GM18511 (cell line): Measurements from ENCODE around the gene RNF150.
"Not testable (repeated sequence)": the region's sequence is repeated elsewhere in the genome, so short reads cannot be mapped to it uniquely, and the experiment has no call there.

Experiments
- ATAC-seq: cut with Tn5 transposase; IDR thresholded peaks from one replicate; pipeline ENCODE4 v1.9.1; 2021; ENCODE audit warnings: mild to moderate bottlenecking, moderate library complexity; ENCODE audit not compliant: unreplicated experiment

Gene RNF150

GRCh38 chr4:140834839-140835495 lies 298.3 kb downstream of the RNF150 start:
- ATAC-seq: no peak

GRCh38 chr4:140833280-140833679 lies 300.0 kb downstream of the RNF150 start:
- no peak for ATAC-seq

DNA sequence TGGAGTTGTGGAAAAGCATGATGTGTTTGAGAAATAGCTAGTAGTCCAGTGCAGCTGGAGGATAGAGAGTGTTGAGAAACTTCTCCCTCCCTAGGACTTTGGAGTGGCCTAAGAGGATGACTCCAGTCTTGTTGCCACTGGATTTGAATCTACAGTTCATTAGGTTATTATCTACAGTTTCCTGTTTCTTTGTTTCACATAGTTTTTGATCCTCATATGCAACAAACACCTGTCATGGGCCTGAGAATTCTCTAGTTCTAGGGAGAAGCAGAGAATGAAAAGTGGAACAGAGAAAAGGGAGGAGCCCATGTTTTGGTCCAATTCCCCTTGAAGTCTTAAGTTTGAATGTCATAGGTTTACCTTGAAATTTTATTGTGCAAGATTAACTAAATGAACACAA lies 303.4 kb downstream of the RNF150 start:
- ATAC-seq: peak; percentile 93

DNA sequence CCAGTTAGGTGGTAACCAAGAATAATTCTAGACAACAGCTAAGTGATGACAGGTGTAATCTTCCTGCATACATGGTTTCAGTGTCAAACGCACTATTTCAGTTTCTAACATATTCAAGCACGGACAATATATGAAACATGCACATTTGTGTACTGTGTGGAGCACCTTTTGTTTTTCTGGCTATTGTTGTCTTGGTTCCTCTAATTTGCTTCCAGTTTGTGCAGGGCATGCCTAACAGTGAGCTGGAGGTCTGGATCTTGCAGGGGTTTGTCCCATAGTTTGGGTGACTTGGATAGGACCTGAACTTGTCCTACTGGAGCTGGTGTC lies 306.6 kb downstream of the RNF150 start:
- peak; percentile 50 for ATAC-seq

DNA sequence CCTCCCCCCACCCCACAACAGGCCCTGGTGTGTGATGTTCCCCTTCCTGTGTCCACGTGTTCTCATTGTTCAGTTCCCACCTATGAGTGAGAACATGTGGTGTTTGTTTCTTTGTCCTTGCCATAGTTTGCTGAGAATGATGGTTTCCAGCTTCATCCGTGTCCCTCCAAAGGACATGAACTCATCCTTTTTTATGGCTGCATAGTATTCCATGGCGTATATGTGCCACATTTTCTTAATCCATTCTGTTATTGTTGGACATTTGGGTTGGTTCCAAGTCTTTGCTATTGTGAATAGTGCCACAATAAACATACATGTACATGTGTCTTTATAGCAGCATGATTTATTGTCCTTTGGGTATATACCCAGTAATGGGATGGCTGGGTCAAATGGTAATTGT lies 312.7 kb downstream of the RNF150 start:
- not testable (repeated sequence) for ATAC-seq

DNA sequence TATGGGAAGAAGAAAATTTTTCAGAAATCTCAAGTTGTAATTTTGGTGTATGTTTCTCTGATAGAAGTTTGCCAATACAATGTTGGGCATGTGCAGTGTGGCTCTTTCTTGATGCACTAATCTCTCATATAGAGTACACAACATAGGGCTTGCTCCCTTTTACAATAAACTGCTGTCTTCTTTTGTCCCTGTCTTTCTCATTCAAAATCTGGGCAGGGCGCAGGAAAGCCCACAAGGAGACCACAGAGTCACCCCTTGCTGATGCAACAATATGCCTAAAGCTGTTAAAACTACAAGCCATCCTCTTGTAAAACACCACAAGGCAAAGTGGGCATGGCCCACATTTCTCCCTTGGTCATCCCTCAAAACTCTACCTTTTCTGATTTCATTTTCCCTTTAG lies 313.7 kb downstream of the RNF150 start:
- no peak for ATAC-seq

- no peak for ATAC-seq
Observed at GRCh38 chr4:140818433-140818832, 314.8 kb downstream of the RNF150 start.

DNA sequence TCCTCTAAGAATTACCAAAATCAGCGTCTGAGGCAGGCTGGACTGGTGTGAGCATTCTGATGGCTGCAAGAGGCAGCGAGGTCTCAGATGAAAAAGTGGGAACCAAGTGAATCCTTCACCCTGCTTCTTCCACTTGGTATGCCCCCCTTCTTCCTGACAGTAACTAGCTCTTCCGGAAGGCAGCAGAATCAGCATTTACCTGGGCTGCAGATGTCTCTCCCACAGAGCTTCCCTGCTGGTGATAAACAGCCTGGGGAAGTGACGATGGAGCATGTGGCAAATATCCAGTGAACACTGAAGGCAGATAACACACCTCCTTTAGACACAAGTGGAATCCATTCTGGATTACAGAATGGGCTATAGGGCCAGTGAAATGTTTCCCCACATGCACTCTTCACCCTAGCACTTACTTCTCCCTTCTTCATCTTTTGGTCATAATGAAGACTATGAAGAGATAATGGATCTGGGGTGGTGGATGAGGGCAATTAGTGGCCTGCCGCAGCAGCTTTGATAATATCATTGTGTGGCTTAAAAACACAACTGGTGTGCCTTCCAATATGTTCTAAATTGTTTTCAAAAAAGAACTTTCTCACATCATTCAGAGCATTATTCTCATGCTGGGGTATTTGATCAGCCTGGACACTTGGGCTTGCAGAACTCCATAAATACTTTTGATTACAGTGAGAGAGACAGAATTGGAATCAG lies 316.3 kb downstream of the RNF150 start:
- no peak for ATAC-seq

- no peak for ATAC-seq
Observed at GRCh38 chr4:140813804-140814203, 319.5 kb downstream of the RNF150 start.

DNA sequence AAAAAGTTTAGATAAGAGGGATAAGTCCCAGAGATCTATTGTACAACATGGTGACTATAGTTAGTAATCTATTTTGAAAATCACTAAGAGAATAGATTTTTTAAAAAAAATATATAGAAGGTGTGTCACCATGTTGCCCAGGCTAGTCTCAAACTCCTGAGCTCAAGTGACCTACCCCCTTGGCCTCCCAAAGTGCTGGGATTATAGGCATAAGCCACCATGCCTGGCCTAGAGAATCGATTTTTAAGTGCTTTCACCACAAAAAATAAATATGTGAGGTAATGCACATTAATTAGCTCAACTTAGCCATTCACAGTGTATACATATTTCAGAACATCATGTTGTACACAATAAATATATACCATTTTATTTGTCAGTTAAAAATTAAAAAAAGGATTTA lies 320.4 kb downstream of the RNF150 start:
- ATAC-seq: no peak

- ATAC-seq: no peak
Observed at GRCh38 chr4:140811429-140811828, 321.8 kb downstream of the RNF150 start.

DNA sequence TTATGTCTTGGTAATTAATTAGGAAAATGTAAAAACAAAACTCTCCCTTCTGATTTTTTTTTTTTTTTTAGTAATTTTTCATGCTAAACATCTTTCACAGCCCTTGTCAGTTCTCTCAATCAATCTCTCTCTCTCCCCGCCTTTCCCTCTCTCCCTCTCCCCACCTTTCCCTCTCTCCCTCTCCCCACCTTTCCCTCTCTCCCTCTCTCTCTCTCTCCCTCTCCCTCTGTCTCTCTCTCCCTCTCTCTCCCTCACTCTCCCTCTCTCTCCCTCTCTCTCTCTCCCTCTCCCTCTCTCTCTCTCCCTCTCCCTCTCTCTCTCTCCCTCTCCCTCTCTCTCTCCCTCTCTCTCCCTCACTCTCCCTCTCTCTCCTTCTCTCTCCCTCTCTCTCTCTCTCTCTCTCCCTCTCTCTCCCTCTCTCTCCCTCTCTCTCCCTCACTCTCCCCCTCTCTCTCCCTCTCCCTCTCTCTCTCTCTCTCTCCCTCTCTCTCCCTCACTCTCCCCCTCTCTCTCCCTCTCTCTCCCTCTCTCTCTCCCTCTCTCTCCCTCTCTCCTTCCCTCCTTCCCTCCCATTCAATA lies 322.6 kb downstream of the RNF150 start:
- ATAC-seq: not testable (repeated sequence)
